ENCODE measurements around the gene PIK3C2G.

DNA sequence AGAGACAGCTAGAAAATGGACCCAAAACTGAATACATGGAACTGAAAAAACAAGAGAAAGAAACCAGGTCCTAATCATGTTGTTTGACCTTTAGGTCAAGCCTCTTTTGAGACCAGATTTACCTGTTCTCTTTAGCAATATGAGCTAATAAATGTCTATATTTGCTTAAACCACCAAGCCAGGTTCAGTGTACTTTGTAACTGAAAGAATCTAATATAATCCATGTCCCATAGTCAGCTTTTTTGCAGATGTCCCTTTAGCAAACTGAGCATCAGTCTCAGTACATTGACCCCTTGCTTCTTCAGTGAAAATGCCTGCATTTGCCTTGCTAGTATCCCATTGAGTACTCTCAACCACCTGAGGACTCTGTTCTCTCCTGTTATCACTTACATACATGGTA is 414.8 kb downstream of the PIK3C2G start:
- TF ChIP-seq, protein P1, sequence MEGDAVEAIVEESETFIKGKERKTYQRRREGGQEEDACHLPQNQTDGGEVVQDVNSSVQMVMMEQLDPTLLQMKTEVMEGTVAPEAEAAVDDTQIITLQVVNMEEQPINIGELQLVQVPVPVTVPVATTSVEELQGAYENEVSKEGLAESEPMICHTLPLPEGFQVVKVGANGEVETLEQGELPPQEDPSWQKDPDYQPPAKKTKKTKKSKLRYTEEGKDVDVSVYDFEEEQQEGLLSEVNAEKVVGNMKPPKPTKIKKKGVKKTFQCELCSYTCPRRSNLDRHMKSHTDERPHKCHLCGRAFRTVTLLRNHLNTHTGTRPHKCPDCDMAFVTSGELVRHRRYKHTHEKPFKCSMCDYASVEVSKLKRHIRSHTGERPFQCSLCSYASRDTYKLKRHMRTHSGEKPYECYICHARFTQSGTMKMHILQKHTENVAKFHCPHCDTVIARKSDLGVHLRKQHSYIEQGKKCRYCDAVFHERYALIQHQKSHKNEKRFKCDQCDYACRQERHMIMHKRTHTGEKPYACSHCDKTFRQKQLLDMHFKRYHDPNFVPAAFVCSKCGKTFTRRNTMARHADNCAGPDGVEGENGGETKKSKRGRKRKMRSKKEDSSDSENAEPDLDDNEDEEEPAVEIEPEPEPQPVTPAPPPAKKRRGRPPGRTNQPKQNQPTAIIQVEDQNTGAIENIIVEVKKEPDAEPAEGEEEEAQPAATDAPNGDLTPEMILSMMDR (IDR thresholded peaks at IDR 0.05) = no peak
- TF ChIP-seq POLR2A (IDR thresholded peaks at IDR 0.05) = no peak

Data from testis (tissue), 2 donors.